Stomach (tissue), 4 donors: ENCODE measurements around the gene COL23A1.

Experiments
- POLR2A ChIP-seq, 4 donors: fragments of 450-650 bp; IDR thresholded peaks; one replicate each; pipeline ENCODE4 v1.6.1; 2016; ENCODE audit warnings: antibody characterized with exemption in 4 of 4, control low read depth in 2 of 4, mild to moderate bottlenecking in 1 of 4, moderate library complexity in 1 of 4
- TF ChIP-seq, protein P1 (sequence below), 7 experiments: fragments of 450-650 bp in 4 of 7; fragments of 200-600 bp in 3 of 7; sonication (generic) in 3 of 7; IDR thresholded peaks; one replicate each; pipeline ENCODE4 v1.5.1; 2016 to 2019; ENCODE audit warnings: antibody characterized with exemption in 7 of 7, control low read depth in 2 of 7, mild to moderate bottlenecking in 1 of 7

DNA sequence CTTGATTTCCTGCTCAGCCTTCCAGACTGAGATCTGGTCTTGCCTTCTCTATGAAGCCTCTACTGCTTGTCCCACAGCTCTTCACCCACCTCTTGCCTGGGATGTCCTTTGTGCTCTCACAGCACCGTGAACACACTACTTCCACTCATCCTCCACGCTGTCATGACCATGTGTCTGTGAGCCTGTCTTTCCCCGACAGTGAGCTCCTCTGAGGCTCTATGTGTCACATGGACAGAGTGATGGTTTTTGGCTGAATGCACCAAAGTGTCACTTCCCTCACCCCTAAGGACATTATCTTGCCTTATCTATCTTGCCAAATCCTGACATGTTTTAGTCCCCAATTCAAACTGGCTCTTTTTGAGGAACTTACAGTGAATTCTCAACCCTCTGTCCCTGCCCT is 368.9 kb downstream of the COL23A1 start:
- TF ChIP-seq, protein P1, sequence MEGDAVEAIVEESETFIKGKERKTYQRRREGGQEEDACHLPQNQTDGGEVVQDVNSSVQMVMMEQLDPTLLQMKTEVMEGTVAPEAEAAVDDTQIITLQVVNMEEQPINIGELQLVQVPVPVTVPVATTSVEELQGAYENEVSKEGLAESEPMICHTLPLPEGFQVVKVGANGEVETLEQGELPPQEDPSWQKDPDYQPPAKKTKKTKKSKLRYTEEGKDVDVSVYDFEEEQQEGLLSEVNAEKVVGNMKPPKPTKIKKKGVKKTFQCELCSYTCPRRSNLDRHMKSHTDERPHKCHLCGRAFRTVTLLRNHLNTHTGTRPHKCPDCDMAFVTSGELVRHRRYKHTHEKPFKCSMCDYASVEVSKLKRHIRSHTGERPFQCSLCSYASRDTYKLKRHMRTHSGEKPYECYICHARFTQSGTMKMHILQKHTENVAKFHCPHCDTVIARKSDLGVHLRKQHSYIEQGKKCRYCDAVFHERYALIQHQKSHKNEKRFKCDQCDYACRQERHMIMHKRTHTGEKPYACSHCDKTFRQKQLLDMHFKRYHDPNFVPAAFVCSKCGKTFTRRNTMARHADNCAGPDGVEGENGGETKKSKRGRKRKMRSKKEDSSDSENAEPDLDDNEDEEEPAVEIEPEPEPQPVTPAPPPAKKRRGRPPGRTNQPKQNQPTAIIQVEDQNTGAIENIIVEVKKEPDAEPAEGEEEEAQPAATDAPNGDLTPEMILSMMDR (IDR thresholded peaks at IDR 0.05) = no peak
- no peak for TF ChIP-seq POLR2A (IDR thresholded peaks at IDR 0.05)
